H1 (cell line): Measurements from ENCODE around the gene MYBPC2. TPM values are rescaled to one million over a fixed set of nuclear protein-coding genes. Genes with fewer than 3 reads are reported as not detected.

ENCODE experiments used
- GABPA ChIP-seq: IDR thresholded peaks from 2 replicates; pipeline ENCODE4 v1.6.1; 2011; ENCODE audit warnings: mild to moderate bottlenecking, low read length, moderate library complexity, borderline replicate concordance; ENCODE audit not compliant: insufficient read depth
- HDAC2 ChIP-seq, 2 experiments: fragments of 300-600 bp in 1 of 2; sonication (generic) in 1 of 2; IDR thresholded peaks; 2 replicates each; pipeline ENCODE4 v1.6.1; 2011 to 2012; ENCODE audit warnings: low read depth in 2 of 2, low read length in 2 of 2, mild to moderate bottlenecking in 2 of 2, moderate library complexity in 2 of 2, borderline replicate concordance in 1 of 2, inconsistent platforms in 1 of 2
- JUN ChIP-seq: IDR thresholded peaks from 2 replicates; pipeline ENCODE4 v1.6.1; 2011; ENCODE audit warnings: low read depth, mild to moderate bottlenecking, improper control_type of control experiment, low read length
- KDM1A ChIP-seq: fragments of 200-600, 300-600 bp; sonication (generic); IDR thresholded peaks from 2 replicates; pipeline ENCODE4 v1.7.1; 2016; ENCODE audit warnings: mild to moderate bottlenecking, low read length, borderline replicate concordance
- SIN3A ChIP-seq, 2 experiments: IDR thresholded peaks in 1 of 2; conservative IDR thresholded peaks in 1 of 2; 2 replicates each; pipeline ENCODE4 v1.6.1; 2011 to 2012; ENCODE audit warnings: low read length in 2 of 2, improper control_type of control experiment in 1 of 2, low read depth in 1 of 2, mild to moderate bottlenecking in 1 of 2
- TAF7 ChIP-seq: optimal IDR thresholded peaks from 2 replicates; pipeline ENCODE3; 2011; ENCODE audit warnings: low read depth, mild to moderate bottlenecking, inconsistent platforms, low read length, moderate library complexity, borderline replicate concordance
- YY1 ChIP-seq: IDR thresholded peaks from 2 replicates; pipeline ENCODE4 v1.6.1; 2011; ENCODE audit warnings: low read depth, mild to moderate bottlenecking, low read length
- polyA plus RNA-seq, 7 experiments: library from polyadenylated mRNA; depleted of rRNA in 3 of 7; stranded (reverse) in 5 of 7; unstranded in 2 of 7; fragments of >200 nt in 5 of 7; fragments of 200-250 nt in 2 of 7; gene quantifications; 1 replicate in 5 of 7; 2 replicates in 1 of 7; 4 replicates in 1 of 7; pipeline versions ENCODE4 v1.2.1 to v1.2.3, GENCODE V29; 2011 to 2013; ENCODE audit warnings: missing spikeins in 2 of 7, mixed read lengths in 2 of 7
- total RNA-seq: library from RNA; stranded (reverse); fragmentation: NEBNext Ultra II Directional; extraction: Animal tissue kit (Norgen Biotek cat#: 25700); gene quantifications from 2 replicates; pipeline ENCODE4 v1.2.1, GENCODE V29; 2021

Gene MYBPC2
- total and polyA plus RNA-seq, 2 of the 8 experiments (the other 6 are each of a cell fraction or from before 2014, with no cell fraction given), result 1.8 to 3.1 TPM

DNA sequence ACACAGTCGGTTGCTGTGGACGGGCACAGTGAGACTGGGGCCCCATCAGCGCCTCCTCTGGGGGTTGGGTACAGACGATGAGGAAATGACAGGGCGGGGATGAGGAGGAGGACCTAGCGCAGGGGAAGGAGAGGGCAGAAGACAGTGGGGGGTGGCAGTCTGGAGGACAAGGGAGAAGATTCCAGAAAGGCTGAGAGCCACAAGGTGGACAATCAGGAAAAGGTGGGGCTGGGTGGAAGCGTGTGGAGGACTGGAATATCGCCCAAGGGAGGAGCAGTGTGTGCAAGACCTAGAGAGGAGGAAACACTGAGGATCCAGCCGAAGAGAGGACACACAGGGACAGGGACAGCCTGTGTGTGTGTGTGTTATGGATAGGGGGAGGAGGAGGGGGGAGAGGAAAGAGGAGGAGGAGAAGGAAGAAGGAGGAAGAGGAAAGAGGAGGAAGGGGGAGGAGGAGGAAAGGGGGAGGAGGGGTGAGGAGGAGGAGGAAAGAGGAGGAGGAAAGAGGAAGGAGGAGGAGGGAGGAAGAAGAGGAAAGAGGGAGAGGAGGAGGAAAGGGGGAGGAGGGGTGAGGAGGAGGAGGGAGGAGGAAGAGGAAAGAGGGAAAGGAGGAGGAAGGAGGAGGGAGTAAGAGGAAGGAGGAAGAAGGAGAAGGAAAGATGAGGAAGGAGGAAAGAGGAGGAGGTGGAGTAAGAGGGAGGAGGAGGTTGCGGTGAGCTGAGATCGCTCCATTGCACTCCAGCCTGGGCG is 59.8 kb downstream of the MYBPC2 start (continued):
- TF ChIP-seq SIN3A (conservative IDR thresholded peaks at IDR 0.05 in 1 of 2, IDR thresholded peaks at IDR 0.05 in 1 of 2; ENCODE audit: low read depth in 1 of 2, low read length in 2 of 2) (no peak), YY1 (no peak), KDM1A (no peak), TAF7 (no peak), JUN (no peak), HDAC2 (IDR thresholded peaks at IDR 0.05; ENCODE audit: borderline replicate concordance in 1 of 2, low read depth in 2 of 2, low read length in 2 of 2) (no peak), GABPA (no peak)
